ENCODE results near the gene NCOA1.

DNA sequence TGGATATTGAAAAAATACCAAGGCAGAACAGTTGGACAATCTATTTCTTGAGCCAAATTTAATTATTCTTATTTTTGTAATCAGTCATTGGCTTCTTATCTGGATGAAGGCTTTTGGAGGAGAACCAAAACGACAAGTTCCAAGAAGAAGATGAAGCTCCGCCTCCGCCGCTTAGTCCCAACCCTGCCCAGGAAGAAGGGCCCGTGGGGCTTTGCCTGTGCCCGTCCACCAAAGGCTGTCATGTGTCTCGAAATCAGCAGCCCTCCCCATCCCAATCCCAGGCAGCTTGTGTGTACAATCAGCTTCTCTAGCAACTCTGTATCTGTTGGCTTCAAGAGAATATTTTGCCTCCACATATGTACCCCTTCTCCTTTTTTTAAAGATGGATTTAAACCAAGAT lies 277.5 kb downstream of the NCOA1 start:
- TF ChIP-seq, protein P1, sequence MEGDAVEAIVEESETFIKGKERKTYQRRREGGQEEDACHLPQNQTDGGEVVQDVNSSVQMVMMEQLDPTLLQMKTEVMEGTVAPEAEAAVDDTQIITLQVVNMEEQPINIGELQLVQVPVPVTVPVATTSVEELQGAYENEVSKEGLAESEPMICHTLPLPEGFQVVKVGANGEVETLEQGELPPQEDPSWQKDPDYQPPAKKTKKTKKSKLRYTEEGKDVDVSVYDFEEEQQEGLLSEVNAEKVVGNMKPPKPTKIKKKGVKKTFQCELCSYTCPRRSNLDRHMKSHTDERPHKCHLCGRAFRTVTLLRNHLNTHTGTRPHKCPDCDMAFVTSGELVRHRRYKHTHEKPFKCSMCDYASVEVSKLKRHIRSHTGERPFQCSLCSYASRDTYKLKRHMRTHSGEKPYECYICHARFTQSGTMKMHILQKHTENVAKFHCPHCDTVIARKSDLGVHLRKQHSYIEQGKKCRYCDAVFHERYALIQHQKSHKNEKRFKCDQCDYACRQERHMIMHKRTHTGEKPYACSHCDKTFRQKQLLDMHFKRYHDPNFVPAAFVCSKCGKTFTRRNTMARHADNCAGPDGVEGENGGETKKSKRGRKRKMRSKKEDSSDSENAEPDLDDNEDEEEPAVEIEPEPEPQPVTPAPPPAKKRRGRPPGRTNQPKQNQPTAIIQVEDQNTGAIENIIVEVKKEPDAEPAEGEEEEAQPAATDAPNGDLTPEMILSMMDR (IDR thresholded peaks at IDR 0.05; ENCODE audit: low read length), result no peak
- no peak for TF ChIP-seq EZH2 (IDR thresholded peaks at IDR 0.05; ENCODE audit: borderline replicate concordance, low read length)
